Measurements from ENCODE around the gene C10orf120.

GRCh38 chr10:122701652-122702051, 2.0 kb upstream of the C10orf120 start:
- TF ChIP-seq EZH2phosphoT487 (IDR thresholded peaks at IDR 0.05; ENCODE audit: low read depth) = no peak
- no peak for TF ChIP-seq CTCF (IDR thresholded peaks at IDR 0.05; ENCODE audit: low read depth, low read length)

Measured in OCI-LY3 (cell line).